ENCODE data around the gene PLXNB3. TPM values are rescaled to one million over a fixed set of nuclear protein-coding genes. Genes with fewer than 3 reads are reported as not detected.

Gene PLXNB3
- polyA plus RNA-seq, 1 donor, result 1.9 TPM

- no peak for DNase-seq
These were observed 10.7 kb downstream of the PLXNB3 start for GRCh38 chrX:153774576-153775292.

DNA sequence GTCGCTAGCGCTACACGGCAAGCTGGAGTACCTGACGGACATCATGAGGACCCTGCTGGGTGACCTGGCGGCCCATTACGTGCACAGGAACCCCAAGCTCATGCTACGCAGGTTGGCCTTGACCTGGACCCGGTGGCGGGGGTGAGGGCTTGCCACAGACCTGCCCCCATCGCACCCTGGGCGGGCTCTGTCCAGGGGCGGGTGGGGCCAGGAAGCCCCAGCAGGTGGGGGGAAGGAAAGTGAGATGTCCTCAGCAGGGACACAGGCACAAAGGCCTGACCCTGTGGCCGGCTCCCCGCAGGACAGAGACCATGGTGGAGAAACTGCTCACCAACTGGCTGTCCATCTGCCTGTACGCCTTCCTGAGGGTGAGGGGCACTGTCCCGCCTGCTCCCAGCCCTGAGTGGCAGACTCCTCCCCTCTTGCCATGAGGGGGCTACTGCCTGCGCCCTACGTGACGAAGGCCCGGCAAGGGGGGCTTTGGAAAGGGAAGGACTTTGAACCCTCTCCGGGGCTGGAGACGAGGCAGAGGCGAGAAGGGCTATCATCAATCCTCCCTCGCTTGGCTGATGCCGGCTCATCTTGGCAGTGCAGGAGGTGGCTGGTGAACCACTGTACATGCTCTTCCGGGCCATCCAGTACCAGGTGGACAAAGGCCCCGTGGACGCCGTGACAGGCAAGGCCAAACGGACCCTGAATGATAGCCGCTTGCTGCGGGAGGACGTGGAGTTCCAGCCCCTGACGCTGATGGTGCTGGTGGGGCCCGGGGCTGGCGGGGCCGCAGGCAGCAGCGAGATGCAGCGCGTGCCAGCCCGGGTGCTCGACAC lies 11.5 kb downstream of the PLXNB3 start:
- DNase-seq, result no peak

GRCh38 chrX:153776120-153776599 lies 12.1 kb downstream of the PLXNB3 start:
- no peak for DNase-seq

DNA sequence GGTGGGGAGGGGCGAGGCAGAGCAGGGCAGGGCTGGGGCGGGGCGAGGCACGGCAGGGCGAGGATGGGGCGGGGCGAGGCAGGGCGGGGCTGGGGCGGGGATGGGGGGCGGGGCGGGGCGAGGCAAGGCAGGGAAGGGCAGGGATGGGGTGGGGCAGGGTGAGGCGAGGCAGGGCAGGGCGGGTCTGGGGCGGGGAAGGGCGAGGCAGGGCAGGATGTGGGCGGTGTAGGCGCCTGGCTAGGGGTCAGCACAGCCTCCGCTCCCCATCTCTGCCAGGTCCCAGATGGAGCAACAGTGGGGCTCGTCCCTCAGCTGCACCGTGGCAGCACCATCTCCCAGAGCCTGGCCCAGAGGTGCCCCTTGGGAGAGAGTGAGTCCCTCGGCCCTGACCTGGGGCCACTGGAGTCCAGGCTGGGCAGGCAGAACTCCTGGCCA lies 12.6 kb downstream of the PLXNB3 start:
- no peak for DNase-seq

DNA sequence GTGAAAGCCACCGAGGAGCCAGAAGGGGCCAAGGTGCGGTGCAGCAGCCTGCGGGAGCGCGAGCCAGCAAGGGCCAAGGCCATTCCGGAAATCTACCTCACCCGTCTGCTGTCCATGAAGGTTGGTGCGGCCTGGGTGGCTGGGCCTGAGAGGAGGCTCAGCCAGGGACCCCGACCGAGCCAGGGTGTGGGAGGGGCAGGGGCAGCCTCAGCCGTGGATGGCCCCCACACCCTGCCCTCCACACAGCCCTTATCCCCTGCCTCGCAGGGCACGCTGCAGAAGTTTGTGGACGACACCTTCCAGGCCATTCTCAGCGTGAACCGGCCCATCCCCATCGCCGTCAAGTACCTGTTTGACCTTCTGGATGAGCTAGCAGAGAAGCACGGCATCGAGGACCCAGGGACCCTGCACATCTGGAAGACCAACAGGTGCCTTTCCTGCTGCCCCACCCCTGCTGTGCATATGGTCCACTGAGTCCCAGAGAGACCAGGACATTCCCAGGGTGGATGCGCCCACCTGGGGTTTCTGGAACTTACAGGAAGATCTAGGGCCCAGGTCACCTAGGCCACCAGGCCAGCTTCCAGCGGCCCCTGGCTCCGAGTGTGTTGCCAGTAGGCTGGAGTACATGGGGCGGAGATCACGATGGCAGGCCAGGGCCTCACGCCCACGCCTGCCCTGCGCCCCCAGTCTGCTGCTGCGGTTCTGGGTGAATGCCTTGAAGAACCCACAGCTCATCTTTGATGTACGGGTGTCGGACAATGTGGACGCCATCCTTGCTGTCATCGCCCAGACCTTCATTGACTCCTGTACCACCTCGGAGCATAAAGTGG lies 13.4 kb downstream of the PLXNB3 start:
- DNase-seq, result no peak

DNA sequence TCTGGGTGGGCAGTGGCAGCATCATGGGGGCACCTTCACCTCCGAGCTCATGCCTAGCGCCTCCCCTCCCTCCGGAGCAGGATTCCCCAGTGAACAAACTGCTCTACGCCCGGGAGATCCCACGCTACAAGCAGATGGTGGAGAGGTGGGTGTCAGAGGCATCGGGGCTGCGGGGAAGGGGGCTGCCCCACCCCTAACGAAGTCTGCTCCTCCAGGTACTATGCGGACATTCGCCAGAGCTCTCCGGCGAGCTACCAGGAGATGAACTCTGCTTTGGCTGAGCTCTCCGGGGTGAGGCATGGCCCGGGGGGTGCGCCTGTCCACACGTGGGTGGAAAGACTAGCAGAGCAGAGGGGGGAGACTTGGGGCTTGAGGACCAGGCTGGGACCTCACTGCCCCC lies 14.1 kb downstream of the PLXNB3 start:
- DNase-seq, result no peak

DNA sequence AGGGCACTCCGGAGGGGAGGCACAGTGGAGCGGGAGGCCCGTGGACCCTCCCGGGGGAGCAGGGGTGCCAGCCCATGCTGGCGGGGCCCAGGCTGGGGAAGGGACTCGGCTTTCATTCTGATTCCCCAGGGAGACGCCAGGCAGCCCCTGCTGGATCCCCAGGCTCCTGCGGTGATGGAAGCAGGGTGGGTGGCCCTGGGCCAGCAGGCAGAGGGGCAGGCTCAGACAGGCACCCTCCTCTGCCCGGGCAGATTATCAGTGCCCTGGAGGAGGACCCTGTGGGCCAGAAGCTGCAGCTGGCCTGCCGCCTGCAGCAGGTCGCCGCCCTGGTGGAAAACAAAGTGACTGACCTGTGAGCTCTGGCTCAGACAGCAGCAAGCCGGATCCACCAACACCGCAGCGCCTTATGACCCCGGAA lies 14.6 kb downstream of the PLXNB3 start:
- no peak for DNase-seq

DNA sequence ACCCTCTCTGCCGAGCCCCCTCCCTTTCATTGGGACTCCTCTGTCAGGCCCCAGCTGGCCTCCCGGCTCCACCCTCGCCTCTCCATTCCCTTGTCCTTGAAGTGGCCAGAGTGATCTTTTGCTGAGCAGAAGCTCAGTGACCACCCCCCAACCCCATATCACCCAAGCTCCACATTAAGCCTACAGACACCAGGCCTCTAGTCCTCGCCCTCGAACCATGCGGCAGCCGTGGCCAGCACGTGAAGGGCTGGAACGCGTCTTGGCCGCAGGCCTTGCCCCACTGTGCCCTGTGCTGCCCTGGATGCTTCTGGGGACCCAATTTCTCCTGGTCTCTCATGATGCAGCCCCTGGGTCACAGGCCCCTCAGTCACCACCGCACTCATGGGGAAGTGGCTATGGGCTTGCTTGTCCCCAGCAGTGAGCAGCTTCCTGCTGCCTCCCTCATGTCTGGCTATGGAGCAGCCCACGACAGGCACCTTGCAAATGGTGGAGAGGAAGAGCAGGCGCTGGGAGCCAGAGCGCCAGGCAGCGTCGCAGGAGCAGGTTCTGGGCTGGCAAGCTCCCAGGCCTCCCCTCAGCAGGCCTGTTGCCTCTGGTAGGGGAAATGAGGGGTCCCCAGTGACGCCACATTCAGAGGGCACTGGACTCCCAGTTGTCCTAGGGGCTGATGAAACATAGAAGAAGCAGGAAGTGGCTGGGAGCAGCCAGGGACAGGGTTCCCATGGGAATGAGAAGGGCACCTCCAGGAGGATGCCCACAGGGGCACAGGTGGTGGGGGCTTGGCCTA lies 16.0 kb downstream of the PLXNB3 start:
- DNase-seq, result no peak

DNA sequence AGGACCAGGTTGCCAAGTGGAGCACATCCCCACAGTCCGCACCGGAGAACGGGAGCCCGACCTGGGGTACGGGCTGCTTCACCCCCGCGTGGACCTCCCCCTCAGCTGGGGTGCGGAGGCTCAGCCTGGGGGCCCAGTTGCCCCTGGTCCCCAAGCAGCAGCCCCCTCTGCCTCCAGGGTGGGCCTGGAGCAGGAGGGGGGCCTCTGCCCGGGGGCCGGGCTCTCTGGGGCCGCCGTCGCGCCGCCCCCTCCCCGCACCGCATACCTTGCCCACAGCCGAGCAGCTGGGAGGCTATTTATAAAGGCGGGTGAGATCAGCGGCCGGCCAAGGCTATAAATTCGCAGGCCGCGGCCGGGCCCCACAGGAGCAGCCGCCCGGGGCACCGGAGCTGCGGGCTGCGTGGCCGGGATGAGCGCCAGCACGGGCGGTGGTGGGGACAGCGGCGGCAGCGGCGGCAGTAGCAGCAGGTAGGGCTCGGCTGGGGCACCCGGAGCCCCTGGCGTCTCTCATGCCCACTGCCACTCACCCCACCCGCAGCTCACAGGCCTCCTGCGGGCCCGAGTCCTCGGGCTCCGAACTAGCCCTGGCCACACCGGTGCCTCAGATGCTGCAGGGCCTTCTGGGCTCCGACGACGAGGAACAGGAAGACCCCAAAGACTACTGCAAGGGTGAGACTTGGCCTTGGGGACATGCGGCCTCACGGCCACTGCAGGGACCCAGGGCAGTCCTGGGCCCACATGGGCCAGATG lies 16.8 kb downstream of the PLXNB3 start, which contains the start of gene SRPK3:
SRPK3 (plus strand) TSS at position 364 of the 750 bp plus-strand sequence; CDS start at position 410, 46 bp downstream.
- DNase-seq, result no peak

GRCh38 chrX:153781428-153782047 lies 17.5 kb downstream of the PLXNB3 start:
- DNase-seq, result no peak

DNA sequence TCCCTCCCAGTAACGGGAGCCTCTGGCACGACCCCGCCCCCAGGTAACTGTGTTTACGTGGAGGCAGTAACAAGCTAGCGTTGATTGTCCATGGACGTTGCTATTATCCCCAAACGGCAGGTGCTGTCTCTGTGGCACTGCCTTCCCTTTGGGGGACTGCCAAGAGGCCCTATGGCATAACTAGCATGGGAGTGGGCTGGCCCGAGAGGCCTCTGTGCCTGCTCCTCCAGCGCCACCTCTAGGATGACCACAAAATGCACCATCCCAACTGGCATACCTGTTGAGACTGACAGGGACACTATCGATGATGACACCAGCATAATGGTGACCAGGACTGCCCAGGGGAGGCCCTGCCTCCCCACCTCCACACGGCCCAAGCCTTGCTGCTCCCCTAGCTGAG lies 18.3 kb downstream of the PLXNB3 start:
- DNase-seq, result no peak

GRCh38 chrX:153782871-153783270 lies 18.8 kb downstream of the PLXNB3 start:
- no peak for DNase-seq

DNA sequence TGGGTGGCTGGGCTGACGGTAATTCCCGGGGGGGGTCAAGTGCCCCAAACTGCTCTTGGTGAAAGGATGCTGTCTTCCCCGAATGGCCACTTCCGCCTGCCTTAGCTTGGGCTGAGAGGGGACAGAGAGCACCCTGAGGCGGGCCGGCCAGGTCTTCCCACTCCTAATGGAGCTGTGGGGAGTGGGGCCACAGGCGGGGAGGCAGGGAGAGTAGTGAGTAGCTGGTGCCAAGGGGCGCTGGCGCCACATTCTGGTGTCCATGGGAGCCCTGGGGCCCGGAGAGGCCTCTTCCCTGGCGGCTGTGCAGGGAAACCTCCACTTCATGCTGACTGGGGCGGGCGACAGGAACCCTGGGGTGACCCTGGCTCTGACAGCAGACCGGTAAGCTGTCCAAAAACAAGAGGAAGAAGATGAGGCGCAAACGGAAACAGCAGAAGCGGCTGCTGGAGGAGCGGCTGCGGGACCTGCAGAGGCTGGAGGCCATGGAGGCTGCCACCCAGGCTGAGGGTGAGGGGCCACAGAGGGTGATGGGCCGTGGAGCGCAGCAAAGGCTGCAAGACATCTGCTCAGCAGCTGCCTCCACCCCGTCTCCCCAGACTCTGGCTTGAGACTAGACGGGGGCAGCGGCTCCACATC lies 19.4 kb downstream of the PLXNB3 start:
- DNase-seq, result no peak

- no peak for DNase-seq
These were observed 20.4 kb downstream of the PLXNB3 start for GRCh38 chrX:153784325-153784967.

DNA sequence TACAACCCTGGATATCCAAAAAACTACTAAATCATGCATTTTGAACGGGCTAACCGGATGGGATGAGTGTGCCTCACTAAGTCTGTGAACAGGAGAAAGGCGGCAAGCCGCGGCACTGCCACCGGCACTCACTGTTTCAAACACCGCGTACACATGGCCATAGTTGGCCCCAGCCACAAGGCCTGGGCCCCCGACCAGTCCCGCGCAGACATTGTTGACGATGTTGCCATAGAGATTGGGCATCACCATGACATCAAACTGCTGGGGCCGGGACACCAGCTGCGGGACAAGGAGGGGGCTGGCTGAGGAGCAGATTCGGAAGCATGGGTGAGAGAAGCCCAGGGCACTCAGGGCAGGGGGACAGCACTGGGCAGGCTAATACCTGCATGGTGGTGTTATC lies 22.6 kb downstream of the PLXNB3 start:
- no peak for DNase-seq

DNA sequence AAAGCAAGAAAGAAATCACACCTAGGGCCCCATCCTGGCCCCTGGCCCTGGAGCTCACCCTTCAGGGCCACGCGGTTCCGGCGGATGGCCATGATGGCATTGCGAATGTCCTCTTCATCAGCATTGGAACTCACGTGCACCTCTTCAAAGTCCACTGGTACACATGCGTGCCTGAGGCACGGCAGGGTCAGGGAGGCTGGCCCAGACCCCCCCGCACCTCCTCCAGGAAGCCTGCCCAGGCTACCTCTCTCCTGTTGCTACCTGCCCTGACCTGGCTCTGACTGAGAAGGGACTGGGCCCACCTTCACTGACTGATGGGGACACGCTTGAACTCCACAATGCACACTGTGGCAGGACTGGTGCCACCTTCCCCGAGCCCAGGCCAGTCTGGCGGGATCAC lies 25.6 kb downstream of the PLXNB3 start:
- DNase-seq, result no peak

GRCh38 chrX:153791104-153791852 lies 27.2 kb downstream of the PLXNB3 start:
- DNase-seq, result no peak

- no peak for DNase-seq
These were observed 28.3 kb downstream of the PLXNB3 start for GRCh38 chrX:153792368-153792767.

GRCh38 chrX:153793291-153793690 lies 29.2 kb downstream of the PLXNB3 start:
- DNase-seq, result no peak
